HEK293 (cell line): ENCODE measurements around the gene LBHD2.

Experiments
- CTCF ChIA-PET: fragments of 350-600 bp; formaldehyde crosslinking; extraction: SDS; loops from one replicate; lab custom pipeline; 2021; ENCODE audit warnings: antibody characterized with exemption; lab: Yijun Ruan, JAX
- POLR2A ChIA-PET: fragments of 300-600 bp; formaldehyde crosslinking; extraction: SDS; loops from one replicate; lab custom pipeline; 2020; ENCODE audit warnings: antibody characterized with exemption, inconsistent platforms; lab: Yijun Ruan, JAX
- H3K27ac ChIP-seq: fragments of 200-500 bp; sonication (Bioruptor generic); 2 replicates; pipeline ENCODE4 v1.5.1; 2014; ENCODE audit warnings: low read depth, low read length, control low read depth, inconsistent platforms; ENCODE audit errors: extremely low read depth
- H3K36me3 ChIP-seq, 2 experiments: fragments of 200-500 bp in 1 of 2; sonication (Bioruptor generic) in 1 of 2; 1 replicate in 1 of 2; 2 replicates in 1 of 2; pipeline ENCODE4 v1.5.1; 2014 to 2017; ENCODE audit warnings: inconsistent platforms in 2 of 2, low read length in 2 of 2; ENCODE audit not compliant: control insufficient read depth in 2 of 2, insufficient read depth in 1 of 2
- H3K4me1 ChIP-seq: fragments of 200-500 bp; sonication (Bioruptor generic); 2 replicates; pipeline ENCODE4 v1.5.1; 2014; ENCODE audit warnings: mild to moderate bottlenecking, low read length, inconsistent platforms; ENCODE audit not compliant: control insufficient read depth, insufficient read depth
- H3K4me3 ChIP-seq: 2 replicates; pipeline ENCODE4 v1.5.1; 2011; ENCODE audit warnings: low read depth, mild to moderate bottlenecking, control low read depth, low read length, moderate library complexity
- H3K9me3 ChIP-seq: fragments of 200-500 bp; sonication (Bioruptor generic); 2 replicates; pipeline ENCODE4 v1.5.1; 2014; ENCODE audit warnings: low read depth, low read length, inconsistent platforms; ENCODE audit not compliant: control insufficient read depth, insufficient read depth
- BCL11A ChIP-seq: fragments of 450-650 bp; formaldehyde crosslinking; IDR thresholded peaks from 2 replicates; pipeline ENCODE4 v1.5.1; 2016; ENCODE audit warnings: low read depth, missing biosample characterization, missing genetic modification characterization
- EGR2 ChIP-seq: fragments of 450-650 bp; formaldehyde crosslinking; IDR thresholded peaks from 2 replicates; pipeline ENCODE4 v1.5.1; 2016; ENCODE audit warnings: low read depth, missing biosample characterization, missing genetic modification characterization
- GLIS2 ChIP-seq: fragments of 450-650 bp; formaldehyde crosslinking; IDR thresholded peaks from 2 replicates; pipeline ENCODE4 v1.5.1; 2016; ENCODE audit warnings: missing biosample characterization, missing genetic modification characterization
- IKZF3 ChIP-seq: fragments of 450-650 bp; IDR thresholded peaks from 2 replicates; pipeline ENCODE4 v1.5.0; 2018; ENCODE audit warnings: missing biosample characterization, mild to moderate bottlenecking, missing genetic modification characterization, moderate library complexity
- KLF17 ChIP-seq: fragments of 450-650 bp; formaldehyde crosslinking; IDR thresholded peaks from 2 replicates; pipeline ENCODE4 v1.5.1; 2016; ENCODE audit warnings: missing biosample characterization, missing genetic modification characterization
- MYNN ChIP-seq: fragments of 450-650 bp; formaldehyde crosslinking; IDR thresholded peaks from 2 replicates; pipeline ENCODE4 v1.5.1; 2016; ENCODE audit warnings: missing biosample characterization, missing genetic modification characterization, borderline replicate concordance
- OVOL3 ChIP-seq: fragments of 450-650 bp; formaldehyde crosslinking; IDR thresholded peaks from 2 replicates; pipeline ENCODE4 v1.5.1; 2016; ENCODE audit warnings: missing biosample characterization, missing genetic modification characterization
- SCRT2 ChIP-seq: fragments of 450-650 bp; formaldehyde crosslinking; IDR thresholded peaks from 2 replicates; pipeline ENCODE4 v1.5.1; 2016; ENCODE audit warnings: missing biosample characterization, missing genetic modification characterization
- ZBTB48 ChIP-seq: fragments of 450-650 bp; formaldehyde crosslinking; IDR thresholded peaks from 2 replicates; pipeline ENCODE4 v1.5.1; 2016; ENCODE audit warnings: missing biosample characterization, missing genetic modification characterization
- ZIC2 ChIP-seq: fragments of 450-650 bp; formaldehyde crosslinking; IDR thresholded peaks from 2 replicates; pipeline ENCODE4 v1.5.1; 2016; ENCODE audit warnings: missing biosample characterization, missing genetic modification characterization
- ZNF121 ChIP-seq: fragments of 450-650 bp; formaldehyde crosslinking; IDR thresholded peaks from 2 replicates; pipeline ENCODE4 v1.5.1; 2016; ENCODE audit warnings: missing biosample characterization, missing genetic modification characterization
- ZNF132 ChIP-seq: fragments of 450-650 bp; formaldehyde crosslinking; IDR thresholded peaks from 2 replicates; pipeline ENCODE4 v1.5.1; 2017; ENCODE audit warnings: missing biosample characterization, missing genetic modification characterization, borderline replicate concordance
- ZNF155 ChIP-seq: fragments of 450-650 bp; formaldehyde crosslinking; IDR thresholded peaks from 2 replicates; pipeline ENCODE4 v1.5.1; 2016; ENCODE audit warnings: missing biosample characterization, missing genetic modification characterization
- ZNF157 ChIP-seq: fragments of 450-650 bp; formaldehyde crosslinking; IDR thresholded peaks from 2 replicates; pipeline ENCODE4 v1.5.1; 2016; ENCODE audit warnings: missing biosample characterization, missing genetic modification characterization
- ZNF2 ChIP-seq: fragments of 450-650 bp; formaldehyde crosslinking; IDR thresholded peaks from 2 replicates; pipeline ENCODE4 v1.5.1; 2016; ENCODE audit warnings: missing biosample characterization, missing genetic modification characterization
- ZNF223 ChIP-seq: fragments of 450-650 bp; formaldehyde crosslinking; IDR thresholded peaks from 2 replicates; pipeline ENCODE4 v1.5.1; 2016; ENCODE audit warnings: missing biosample characterization, missing genetic modification characterization
- ZNF324 ChIP-seq: fragments of 450-650 bp; formaldehyde crosslinking; IDR thresholded peaks from 2 replicates; pipeline ENCODE4 v1.5.1; 2016; ENCODE audit warnings: missing biosample characterization, missing genetic modification characterization
- ZNF416 ChIP-seq: fragments of 450-650 bp; formaldehyde crosslinking; IDR thresholded peaks from 2 replicates; pipeline ENCODE4 v1.5.1; 2016; ENCODE audit warnings: missing biosample characterization, missing genetic modification characterization
- ZNF423 ChIP-seq: fragments of 450-650 bp; formaldehyde crosslinking; IDR thresholded peaks from 2 replicates; pipeline ENCODE4 v1.5.1; 2016; ENCODE audit warnings: missing biosample characterization, missing genetic modification characterization
- ZNF544 ChIP-seq: fragments of 450-650 bp; formaldehyde crosslinking; IDR thresholded peaks from 2 replicates; pipeline ENCODE4 v1.5.0; 2017; ENCODE audit warnings: missing biosample characterization, missing genetic modification characterization
- ZNF548 ChIP-seq: fragments of 450-650 bp; formaldehyde crosslinking; IDR thresholded peaks from 2 replicates; pipeline ENCODE4 v1.5.1; 2016; ENCODE audit warnings: missing biosample characterization, missing genetic modification characterization
- ZNF600 ChIP-seq: fragments of 450-650 bp; formaldehyde crosslinking; IDR thresholded peaks from 2 replicates; pipeline ENCODE4 v1.5.1; 2016; ENCODE audit warnings: missing biosample characterization, missing genetic modification characterization
- ZNF624 ChIP-seq: fragments of 450-650 bp; formaldehyde crosslinking; IDR thresholded peaks from 2 replicates; pipeline ENCODE4 v1.5.1; 2017; ENCODE audit warnings: missing biosample characterization, missing genetic modification characterization
- ZNF629 ChIP-seq: fragments of 450-650 bp; formaldehyde crosslinking; IDR thresholded peaks from 2 replicates; pipeline ENCODE4 v1.5.1; 2017; ENCODE audit warnings: missing biosample characterization, missing genetic modification characterization
- ZNF654 ChIP-seq: fragments of 450-650 bp; formaldehyde crosslinking; IDR thresholded peaks from 2 replicates; pipeline ENCODE4 v1.5.1; 2016; ENCODE audit warnings: low read depth, missing biosample characterization, missing genetic modification characterization
- ZNF76 ChIP-seq: fragments of 450-650 bp; formaldehyde crosslinking; IDR thresholded peaks from 2 replicates; pipeline ENCODE4; 2016; ENCODE audit warnings: low read depth, missing biosample characterization, missing genetic modification characterization, borderline replicate concordance
- ZNF792 ChIP-seq: fragments of 450-650 bp; formaldehyde crosslinking; IDR thresholded peaks from 2 replicates; pipeline ENCODE4 v1.5.1; 2016; ENCODE audit warnings: missing biosample characterization, missing genetic modification characterization
- TF ChIP-seq, protein P1 (sequence below): fragments of 450-650 bp; formaldehyde crosslinking; IDR thresholded peaks from 2 replicates; pipeline ENCODE4 v1.5.1; 2017; ENCODE audit warnings: missing biosample characterization, missing genetic modification characterization
- TF ChIP-seq, protein P2 (sequence below): fragments of 450-650 bp; formaldehyde crosslinking; IDR thresholded peaks from 2 replicates; pipeline ENCODE4 v1.5.1; 2017; ENCODE audit warnings: missing biosample characterization, missing genetic modification characterization
- TF ChIP-seq, protein P3 (sequence below): fragments of 450-650 bp; formaldehyde crosslinking; IDR thresholded peaks from 2 replicates; pipeline ENCODE4 v1.5.1; 2017; ENCODE audit warnings: missing biosample characterization, missing genetic modification characterization

Gene LBHD2

GRCh38 chr14:103121121-103121845 is 37.3 kb downstream of the LBHD2 start:
- POLR2A ChIA-PET, result no interaction called here
- no peak overlapping the region for H3K4me3 ChIP-seq
- CTCF ChIA-PET, result interaction anchor here (0.7 to 3.0 kb wide), 2 partner anchors 16 to 623 kb away, joined by 3 to 22 read pairs; no protein-coding TSS in a partner anchor
- H3K9me3 ChIP-seq, result no peaks in the 10 kb centered on the region
- H3K4me1 ChIP-seq, result peaks cover 10% of the 10 kb centered on the region
- no peaks in the 10 kb centered on the region for H3K36me3 ChIP-seq
- no peak for TF ChIP-seq BCL11A (tag by site-specific recombination)
- no peak for TF ChIP-seq ZNF132
- TF ChIP-seq ZNF76 (tag by site-specific recombination), result no peak
- TF ChIP-seq EGR2 (tag by site-specific recombination), result no peak
- no peak for TF ChIP-seq ZNF155
- TF ChIP-seq ZIC2 (tag by site-specific recombination), result peak; percentile 58
- no peak for TF ChIP-seq ZNF324 (tag by site-specific recombination)
- no peak overlapping the region for H3K27ac ChIP-seq

DNA sequence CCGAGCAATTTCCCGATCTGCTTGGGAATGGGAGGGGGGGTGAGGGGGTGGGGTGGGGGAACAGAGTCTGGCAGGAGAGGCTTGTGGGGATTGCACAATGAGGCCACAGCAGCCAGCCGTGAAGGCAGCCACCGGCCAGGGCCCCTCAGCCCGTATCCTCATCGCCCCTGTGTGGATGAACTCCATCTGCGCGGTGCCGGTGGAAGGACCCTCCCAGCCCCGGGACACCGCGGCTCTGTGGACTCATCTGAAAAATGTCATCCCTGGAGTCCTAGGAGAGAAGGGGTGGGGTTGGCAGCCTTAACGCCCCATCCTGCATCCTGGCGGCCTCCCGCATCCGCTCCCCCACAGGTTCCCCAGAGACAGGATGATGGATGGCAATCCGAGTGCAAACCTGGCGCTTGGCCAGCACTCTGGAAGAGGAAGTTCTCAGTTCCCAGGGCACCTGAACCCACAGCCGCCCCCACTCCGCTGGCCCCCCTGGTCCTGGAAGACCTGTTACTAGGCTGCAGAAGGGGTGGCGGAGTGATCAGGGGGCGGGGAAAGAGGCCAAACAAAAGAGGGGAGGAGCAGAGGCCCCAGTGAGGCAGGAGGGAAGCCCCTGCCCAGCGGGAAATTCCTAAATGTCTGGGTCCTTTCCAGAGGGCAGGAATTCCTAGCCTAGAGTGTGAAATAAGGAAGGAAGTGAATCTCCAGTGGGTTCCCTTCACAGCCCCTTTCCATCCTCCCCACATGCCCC is 38.0 kb downstream of the LBHD2 start:
- no peaks in the 10 kb centered on the region for H3K36me3 ChIP-seq
- ChIA-PET POLR2A (no interaction called here), CTCF (interaction anchor here (0.7 to 3.0 kb wide), 2 partner anchors 17 to 624 kb away, joined by 3 to 22 read pairs; no protein-coding TSS in a partner anchor)
- H3K4me1 ChIP-seq, result peaks cover 10% of the 10 kb centered on the region
- H3K4me3 ChIP-seq, result no peak overlapping the region
- H3K9me3 ChIP-seq, result no peaks in the 10 kb centered on the region
- H3K27ac ChIP-seq, result peak overlapping the region; percentile 85
- TF ChIP-seq MYNN (tag by site-specific recombination) (no peak), SCRT2 (tag by site-specific recombination) (peak; percentile 98), ZNF792 (no peak), ZNF548 (tag by site-specific recombination) (no peak), ZNF416 (no peak), IKZF3 (tag by site-specific recombination) (no peak), GLIS2 (tag by site-specific recombination) (peak; percentile 85), ZNF423 (tag by site-specific recombination) (peak; percentile 81; the same call in 1 of the 2 replicates), ZNF629 (tag by site-specific recombination) (no peak), ZNF2 (tag by site-specific recombination) (no peak), OVOL3 (no peak), ZNF121 (tag by site-specific recombination) (no peak), ZNF624 (no peak), ZNF654 (tag by site-specific recombination) (no peak), KLF17 (no peak), ZBTB48 (peak; percentile 45; the same call in 1 of the 2 replicates), ZNF223 (no peak), ZNF600 (tag by site-specific recombination) (peak; percentile 30; the same call in 1 of the 2 replicates), ZNF544 (tag by site-specific recombination) (no peak), ZNF157 (tag by site-specific recombination) (no peak)
- TF ChIP-seq, protein P1, sequence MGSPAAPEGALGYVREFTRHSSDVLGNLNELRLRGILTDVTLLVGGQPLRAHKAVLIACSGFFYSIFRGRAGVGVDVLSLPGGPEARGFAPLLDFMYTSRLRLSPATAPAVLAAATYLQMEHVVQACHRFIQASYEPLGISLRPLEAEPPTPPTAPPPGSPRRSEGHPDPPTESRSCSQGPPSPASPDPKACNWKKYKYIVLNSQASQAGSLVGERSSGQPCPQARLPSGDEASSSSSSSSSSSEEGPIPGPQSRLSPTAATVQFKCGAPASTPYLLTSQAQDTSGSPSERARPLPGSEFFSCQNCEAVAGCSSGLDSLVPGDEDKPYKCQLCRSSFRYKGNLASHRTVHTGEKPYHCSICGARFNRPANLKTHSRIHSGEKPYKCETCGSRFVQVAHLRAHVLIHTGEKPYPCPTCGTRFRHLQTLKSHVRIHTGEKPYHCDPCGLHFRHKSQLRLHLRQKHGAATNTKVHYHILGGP, result no peak
- TF ChIP-seq, protein P2, sequence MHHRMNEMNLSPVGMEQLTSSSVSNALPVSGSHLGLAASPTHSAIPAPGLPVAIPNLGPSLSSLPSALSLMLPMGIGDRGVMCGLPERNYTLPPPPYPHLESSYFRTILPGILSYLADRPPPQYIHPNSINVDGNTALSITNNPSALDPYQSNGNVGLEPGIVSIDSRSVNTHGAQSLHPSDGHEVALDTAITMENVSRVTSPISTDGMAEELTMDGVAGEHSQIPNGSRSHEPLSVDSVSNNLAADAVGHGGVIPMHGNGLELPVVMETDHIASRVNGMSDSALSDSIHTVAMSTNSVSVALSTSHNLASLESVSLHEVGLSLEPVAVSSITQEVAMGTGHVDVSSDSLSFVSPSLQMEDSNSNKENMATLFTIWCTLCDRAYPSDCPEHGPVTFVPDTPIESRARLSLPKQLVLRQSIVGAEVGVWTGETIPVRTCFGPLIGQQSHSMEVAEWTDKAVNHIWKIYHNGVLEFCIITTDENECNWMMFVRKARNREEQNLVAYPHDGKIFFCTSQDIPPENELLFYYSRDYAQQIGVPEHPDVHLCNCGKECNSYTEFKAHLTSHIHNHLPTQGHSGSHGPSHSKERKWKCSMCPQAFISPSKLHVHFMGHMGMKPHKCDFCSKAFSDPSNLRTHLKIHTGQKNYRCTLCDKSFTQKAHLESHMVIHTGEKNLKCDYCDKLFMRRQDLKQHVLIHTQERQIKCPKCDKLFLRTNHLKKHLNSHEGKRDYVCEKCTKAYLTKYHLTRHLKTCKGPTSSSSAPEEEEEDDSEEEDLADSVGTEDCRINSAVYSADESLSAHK (tag by site-specific recombination), result no peak
- TF ChIP-seq, protein P3, sequence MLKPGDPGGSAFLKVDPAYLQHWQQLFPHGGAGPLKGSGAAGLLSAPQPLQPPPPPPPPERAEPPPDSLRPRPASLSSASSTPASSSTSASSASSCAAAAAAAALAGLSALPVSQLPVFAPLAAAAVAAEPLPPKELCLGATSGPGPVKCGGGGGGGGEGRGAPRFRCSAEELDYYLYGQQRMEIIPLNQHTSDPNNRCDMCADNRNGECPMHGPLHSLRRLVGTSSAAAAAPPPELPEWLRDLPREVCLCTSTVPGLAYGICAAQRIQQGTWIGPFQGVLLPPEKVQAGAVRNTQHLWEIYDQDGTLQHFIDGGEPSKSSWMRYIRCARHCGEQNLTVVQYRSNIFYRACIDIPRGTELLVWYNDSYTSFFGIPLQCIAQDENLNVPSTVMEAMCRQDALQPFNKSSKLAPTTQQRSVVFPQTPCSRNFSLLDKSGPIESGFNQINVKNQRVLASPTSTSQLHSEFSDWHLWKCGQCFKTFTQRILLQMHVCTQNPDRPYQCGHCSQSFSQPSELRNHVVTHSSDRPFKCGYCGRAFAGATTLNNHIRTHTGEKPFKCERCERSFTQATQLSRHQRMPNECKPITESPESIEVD (tag by site-specific recombination), result no peak
